ENCODE results near the gene STXBP6. TPM values are rescaled to one million over a fixed set of nuclear protein-coding genes. Genes with fewer than 3 reads are reported as not detected.

Gene STXBP6
- total and polyA plus RNA-seq, 8 donors: 17.2 to 54.1 (median 47.1) TPM

DNA sequence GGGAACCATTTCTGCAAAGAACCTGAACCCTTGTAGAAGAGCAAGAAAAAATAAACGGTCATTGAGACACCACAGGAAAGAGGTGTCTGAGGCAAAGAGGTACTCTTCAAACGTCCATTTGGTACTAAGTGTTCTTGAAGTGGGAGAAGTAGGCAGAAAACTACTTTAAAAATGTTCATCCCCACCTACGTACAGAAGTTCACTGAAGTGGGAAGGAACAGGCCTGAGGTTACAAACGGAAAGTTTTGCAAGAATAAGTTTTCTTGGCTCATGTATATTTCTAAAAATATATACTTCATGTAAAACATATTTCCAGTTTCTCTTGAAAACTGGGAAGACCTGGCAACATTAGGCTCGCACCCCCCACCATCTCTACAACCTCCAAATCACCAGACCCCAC, 61.2 kb downstream of the STXBP6 start:
- DNase-seq: no peak
- Histone ChIP-seq H3K4me3 (no peak overlapping the region), H3K4me1 (peaks cover 13 to 14% of the 10 kb centered on the region in 2 donors), H3K27ac (no peak overlapping the region), H3K36me3 (no peaks in the 10 kb centered on the region), H3K27me3 (no peaks in the 10 kb centered on the region), H3K9me3 (no peaks in the 10 kb centered on the region)
- TF ChIP-seq, protein P1, sequence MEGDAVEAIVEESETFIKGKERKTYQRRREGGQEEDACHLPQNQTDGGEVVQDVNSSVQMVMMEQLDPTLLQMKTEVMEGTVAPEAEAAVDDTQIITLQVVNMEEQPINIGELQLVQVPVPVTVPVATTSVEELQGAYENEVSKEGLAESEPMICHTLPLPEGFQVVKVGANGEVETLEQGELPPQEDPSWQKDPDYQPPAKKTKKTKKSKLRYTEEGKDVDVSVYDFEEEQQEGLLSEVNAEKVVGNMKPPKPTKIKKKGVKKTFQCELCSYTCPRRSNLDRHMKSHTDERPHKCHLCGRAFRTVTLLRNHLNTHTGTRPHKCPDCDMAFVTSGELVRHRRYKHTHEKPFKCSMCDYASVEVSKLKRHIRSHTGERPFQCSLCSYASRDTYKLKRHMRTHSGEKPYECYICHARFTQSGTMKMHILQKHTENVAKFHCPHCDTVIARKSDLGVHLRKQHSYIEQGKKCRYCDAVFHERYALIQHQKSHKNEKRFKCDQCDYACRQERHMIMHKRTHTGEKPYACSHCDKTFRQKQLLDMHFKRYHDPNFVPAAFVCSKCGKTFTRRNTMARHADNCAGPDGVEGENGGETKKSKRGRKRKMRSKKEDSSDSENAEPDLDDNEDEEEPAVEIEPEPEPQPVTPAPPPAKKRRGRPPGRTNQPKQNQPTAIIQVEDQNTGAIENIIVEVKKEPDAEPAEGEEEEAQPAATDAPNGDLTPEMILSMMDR (IDR thresholded peaks at IDR 0.05): no peak
- ATAC-seq: peak; percentile 76
- intact Hi-C loops (cut with DNase I): no loop called here

DNA sequence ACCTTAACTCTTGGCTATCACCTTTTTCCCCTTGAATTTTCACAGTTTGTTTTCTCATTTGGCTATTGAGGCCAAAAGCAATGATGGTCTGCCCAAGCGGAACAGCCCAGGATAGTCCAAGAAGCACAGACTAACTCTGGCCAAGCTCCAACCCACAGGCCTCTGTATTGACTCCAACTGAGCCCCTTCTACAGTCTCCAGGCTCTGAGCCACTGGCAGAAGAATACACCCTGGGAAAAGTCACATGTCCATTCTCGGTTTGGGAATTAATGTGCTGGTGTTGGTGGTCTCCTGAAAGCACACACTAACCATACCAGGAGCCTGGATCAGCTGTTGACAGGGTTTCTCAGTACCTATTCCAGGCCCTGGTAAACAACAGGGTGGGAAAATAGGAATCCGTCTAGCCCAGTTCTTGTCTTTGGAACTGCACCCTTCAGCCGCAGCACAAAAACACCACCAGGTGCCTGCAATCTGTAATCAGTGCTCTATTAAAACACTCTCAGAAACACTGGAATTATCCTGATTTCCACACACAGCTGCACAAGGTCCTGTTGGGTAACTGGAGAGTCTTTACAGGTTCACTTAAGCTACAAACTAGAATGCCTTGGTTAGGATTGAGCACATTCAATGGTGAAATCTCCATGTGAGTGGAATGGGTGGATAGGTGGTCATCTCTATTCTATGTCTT, 63.6 kb downstream of the STXBP6 start:
- Histone ChIP-seq H3K4me3 (no peak overlapping the region), H3K4me1 (peaks cover 13 to 14% of the 10 kb centered on the region in 2 donors), H3K9me3 (no peaks in the 10 kb centered on the region), H3K27me3 (no peaks in the 10 kb centered on the region), H3K36me3 (no peaks in the 10 kb centered on the region), H3K27ac (no peak overlapping the region)
- TF ChIP-seq, protein P1 (IDR thresholded peaks at IDR 0.05): no peak
- no peak for DNase-seq
- intact Hi-C loops (cut with DNase I): no loop called here
- ATAC-seq: no peak

DNA sequence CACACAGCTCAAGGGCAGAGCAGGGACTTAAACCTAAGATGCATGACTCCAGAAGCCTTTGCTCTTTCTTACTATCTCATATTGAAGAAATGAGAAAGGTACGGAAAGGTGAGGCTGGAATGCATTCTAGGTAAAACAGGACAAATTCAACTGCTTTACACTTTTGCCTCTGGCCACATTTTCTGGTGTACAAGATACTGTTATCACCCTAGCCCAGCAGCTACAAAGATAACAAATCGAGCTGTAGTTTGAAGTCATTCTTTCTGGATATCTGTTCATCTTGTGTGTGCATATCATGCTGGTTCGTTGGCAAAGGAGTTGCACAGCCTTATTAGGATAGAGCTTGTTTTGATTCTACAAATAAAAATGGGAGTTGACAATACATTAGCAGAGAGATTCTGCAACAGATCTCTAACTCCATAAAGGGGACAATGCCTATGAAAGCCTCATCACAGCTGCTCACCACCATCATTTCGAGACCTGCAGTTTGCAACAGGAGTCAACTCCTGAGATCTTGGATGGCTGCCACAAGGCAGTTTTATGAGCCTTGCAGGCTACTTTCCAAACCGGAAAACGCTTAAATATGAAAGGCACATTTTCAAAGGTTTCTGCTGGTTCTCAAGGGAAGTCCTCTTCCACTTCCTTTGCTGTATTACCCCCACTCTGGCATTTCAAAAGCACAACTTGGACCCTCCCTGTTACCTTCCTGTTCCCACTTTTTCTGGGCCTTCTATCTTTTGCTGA, 64.9 kb downstream of the STXBP6 start:
- TF ChIP-seq, protein P1 (IDR thresholded peaks at IDR 0.05): no peak
- Histone ChIP-seq H3K4me3 (no peak overlapping the region), H3K27me3 (no peaks in the 10 kb centered on the region), H3K9me3 (no peaks in the 10 kb centered on the region), H3K36me3 (no peaks in the 10 kb centered on the region), H3K27ac (no peak overlapping the region), H3K4me1 (peaks cover 13 to 14% of the 10 kb centered on the region in 2 donors)
- DNase-seq: no peak
- no peak for ATAC-seq
- intact Hi-C loops (cut with DNase I): no loop called here

DNA sequence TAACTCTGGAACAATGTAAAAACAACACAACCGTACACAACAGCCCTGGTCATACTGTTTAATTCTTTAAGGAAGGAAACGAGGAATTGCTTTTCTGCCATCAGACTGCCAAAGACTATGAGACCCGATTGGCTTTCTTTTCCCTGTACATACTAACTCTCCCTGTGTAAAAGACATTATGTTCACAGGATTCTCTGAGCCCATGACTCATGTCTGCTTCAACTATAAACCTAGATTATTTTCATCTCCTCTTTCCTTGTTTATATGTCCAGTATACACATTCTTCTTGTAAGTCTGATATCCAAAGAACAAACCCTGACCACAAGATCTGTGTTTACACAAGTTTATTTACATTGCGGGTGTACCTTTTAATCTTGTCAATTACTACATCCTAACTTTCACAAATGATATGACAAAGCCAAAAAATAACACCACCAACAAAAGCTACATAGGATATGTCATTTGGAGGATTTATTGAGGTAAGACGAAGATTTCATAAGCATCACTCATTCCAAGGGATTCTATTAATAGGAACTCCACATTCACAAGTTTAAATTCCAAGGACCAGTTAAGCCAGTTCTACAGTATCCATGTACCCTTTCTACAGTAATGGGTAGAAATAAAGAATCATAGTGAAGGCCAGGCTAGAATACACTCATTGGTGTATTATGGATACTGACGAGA, 67.3 kb downstream of the STXBP6 start:
- Histone ChIP-seq H3K27ac (no peak overlapping the region), H3K27me3 (no peaks in the 10 kb centered on the region), H3K9me3 (no peaks in the 10 kb centered on the region), H3K36me3 (no peaks in the 10 kb centered on the region), H3K4me3 (no peak overlapping the region), H3K4me1 (peaks cover 7 to 14% of the 10 kb centered on the region in 2 donors)
- DNase-seq (no peak), ATAC-seq (peak; percentile 35)
- intact Hi-C loops (cut with DNase I): no loop called here
- TF ChIP-seq, protein P1 (IDR thresholded peaks at IDR 0.05): no peak

DNA sequence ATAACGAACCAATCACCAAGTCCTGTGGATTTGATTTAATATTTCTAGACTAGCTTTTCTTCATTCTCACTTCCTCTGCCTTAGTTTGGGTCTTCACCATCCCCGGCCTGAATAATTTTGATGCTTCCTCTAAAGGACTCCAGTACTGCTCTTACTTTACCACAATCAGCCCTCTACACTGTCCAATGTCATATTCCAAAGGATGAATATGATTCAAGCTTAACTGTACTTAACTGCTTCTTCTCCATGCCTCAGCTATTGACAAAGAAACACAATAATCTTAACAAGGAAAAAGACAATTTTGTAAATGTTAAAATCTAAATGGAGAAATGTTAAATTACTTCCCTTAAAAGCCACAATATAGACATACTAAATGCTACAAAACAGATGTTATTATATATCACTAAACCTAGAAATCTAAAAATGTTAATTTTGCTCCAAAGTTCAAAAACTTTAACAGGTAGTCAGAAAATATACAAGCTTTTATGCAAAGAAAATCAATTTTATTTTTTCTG, 70.2 kb downstream of the STXBP6 start:
- H3K4me1 ChIP-seq: peaks cover 0 to 5% of the 10 kb centered on the region in 2 donors
- TF ChIP-seq, protein P1 (IDR thresholded peaks at IDR 0.05): no peak
- H3K27ac ChIP-seq: no peak overlapping the region
- ATAC-seq (no peak), DNase-seq (no peak)
- H3K9me3 ChIP-seq: no peaks in the 10 kb centered on the region
- intact Hi-C loops (cut with DNase I): no loop called here
- H3K36me3 ChIP-seq: no peaks in the 10 kb centered on the region
- no peaks in the 10 kb centered on the region for H3K27me3 ChIP-seq
- no peak overlapping the region for H3K4me3 ChIP-seq
